ENCODE data around the gene SLC12A7.

The SLC12A7 gene

DNA sequence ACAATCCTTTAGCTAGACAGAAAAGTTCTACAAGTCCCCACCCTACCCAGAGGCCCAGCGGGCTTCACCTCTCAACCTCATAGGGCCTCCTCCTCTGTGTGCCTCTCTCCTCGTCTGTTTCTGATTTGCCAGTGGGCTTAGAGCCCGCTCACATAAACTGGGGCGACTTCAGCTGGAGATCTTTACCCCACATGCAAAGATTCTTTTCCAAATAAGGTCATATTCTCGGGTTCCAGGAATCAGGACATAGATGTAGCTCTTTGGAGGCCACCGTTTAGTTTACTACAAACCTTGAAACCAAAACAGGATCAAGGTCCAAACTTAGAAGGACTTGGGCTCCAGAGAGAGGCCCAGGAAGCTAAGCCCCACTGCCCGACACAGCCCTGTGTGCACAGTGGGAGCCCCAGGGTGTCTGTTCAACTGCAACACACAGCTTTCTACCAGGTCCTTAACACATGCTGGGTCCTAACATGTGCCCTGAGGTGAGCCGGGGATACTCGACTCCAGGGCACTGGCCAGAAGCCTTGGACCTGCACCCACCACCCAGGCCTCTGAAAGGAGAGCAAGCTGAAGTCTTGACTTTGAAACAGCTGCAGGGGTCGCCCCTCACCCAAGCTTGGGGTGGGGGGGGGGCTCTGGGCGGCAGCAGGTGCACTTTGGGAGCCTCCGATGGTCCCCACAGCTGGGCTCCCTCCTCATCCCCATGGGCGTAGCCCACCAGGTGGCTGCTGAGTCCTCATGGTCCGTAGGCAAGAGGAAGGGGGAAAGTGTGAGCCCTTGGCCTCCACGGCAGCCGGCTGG lies 26.8 kb upstream of the SLC12A7 start:
- POLR2A ChIA-PET, result no interaction called here
- no peak for DNase-seq (ENCODE audit: low read depth, low spot score)
- TF ChIP-seq, protein P1, sequence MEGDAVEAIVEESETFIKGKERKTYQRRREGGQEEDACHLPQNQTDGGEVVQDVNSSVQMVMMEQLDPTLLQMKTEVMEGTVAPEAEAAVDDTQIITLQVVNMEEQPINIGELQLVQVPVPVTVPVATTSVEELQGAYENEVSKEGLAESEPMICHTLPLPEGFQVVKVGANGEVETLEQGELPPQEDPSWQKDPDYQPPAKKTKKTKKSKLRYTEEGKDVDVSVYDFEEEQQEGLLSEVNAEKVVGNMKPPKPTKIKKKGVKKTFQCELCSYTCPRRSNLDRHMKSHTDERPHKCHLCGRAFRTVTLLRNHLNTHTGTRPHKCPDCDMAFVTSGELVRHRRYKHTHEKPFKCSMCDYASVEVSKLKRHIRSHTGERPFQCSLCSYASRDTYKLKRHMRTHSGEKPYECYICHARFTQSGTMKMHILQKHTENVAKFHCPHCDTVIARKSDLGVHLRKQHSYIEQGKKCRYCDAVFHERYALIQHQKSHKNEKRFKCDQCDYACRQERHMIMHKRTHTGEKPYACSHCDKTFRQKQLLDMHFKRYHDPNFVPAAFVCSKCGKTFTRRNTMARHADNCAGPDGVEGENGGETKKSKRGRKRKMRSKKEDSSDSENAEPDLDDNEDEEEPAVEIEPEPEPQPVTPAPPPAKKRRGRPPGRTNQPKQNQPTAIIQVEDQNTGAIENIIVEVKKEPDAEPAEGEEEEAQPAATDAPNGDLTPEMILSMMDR (IDR thresholded peaks at IDR 0.05; ENCODE audit: insufficient read depth, low read length, missing control alignments), result no peak
- H3K4me3 ChIP-seq (ENCODE audit: low read depth, low read length), result no peak overlapping the region
- CTCF ChIA-PET, result interaction anchor here (0.9 to 4.0 kb wide), 5 partner anchors 10 to 216 kb away, joined by 3 to 34 read pairs (median 4); no protein-coding TSS in a partner anchor

DNA sequence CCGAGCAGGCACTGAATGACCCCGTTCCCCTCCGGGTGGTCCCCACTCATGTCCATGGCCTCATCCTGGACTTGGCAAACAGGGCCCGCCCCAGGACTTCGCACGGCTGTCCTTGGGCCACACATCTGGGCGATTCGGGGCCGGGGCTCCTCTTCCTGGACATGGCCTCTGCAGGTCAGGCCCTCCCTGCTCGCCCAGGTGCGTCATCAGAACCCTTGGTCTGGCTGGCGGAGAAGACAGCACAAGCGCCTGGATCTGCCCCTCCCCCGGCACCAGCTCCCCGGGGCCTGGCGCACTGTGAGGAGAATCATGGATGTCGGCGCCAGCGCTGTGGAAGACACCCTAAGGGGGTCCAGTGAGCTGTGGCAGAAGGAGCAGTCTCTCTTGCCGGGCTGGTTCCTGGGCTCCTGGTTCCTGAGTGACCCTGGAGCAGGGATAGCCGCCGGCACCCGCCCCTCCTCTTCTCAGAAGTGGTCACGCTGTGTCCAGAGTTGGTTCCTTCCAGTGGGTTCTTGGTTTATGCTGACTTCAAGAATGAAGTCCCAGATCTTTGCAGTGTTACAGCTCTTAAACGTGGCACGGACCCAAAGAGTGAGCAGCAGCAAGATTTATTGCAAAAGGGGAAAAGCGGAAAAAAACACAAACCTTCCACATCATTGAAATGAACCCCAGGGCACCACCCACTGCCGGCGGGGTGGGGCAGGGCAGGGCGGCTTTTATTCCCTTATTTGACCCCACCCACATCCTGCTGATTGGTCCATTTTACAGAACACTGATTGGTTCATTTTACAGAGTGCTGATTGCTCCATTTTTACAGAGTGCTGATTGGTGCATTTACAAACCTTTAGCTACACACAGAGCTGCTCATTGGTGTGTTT lies 25.9 kb upstream of the SLC12A7 start:
- no peak overlapping the region for H3K4me3 ChIP-seq (ENCODE audit: low read depth, low read length)
- no peak for DNase-seq (ENCODE audit: low read depth, low spot score)
- POLR2A ChIA-PET, result no interaction called here
- CTCF ChIA-PET, result interaction anchor here (0.8 to 4.0 kb wide), 5 partner anchors 11 to 215 kb away, joined by 3 to 34 read pairs (median 3); no protein-coding TSS in a partner anchor
- TF ChIP-seq, protein P1 (IDR thresholded peaks at IDR 0.05; ENCODE audit: insufficient read depth, low read length, missing control alignments), result no peak

DNA sequence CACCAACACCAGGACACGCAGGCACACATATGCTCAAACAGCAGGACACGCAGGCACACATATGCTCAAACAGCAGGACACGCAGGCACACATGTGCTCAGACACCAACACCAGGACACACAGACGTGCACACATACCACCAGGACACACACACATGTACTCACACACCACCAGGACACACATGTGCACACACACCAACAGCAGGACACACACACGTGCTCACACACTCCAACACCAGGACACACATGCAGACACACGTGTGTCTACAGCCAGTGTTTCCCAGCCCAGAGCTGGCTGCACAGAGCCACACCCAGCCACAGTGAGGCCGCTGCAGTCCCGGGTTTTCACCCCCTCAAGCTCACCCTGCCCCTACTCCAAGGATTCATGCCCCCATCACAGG lies 25.0 kb upstream of the SLC12A7 start:
- no peak overlapping the region for H3K4me3 ChIP-seq (ENCODE audit: low read depth, low read length)
- TF ChIP-seq, protein P1 (IDR thresholded peaks at IDR 0.05; ENCODE audit: insufficient read depth, low read length, missing control alignments), result no peak
- no peak for DNase-seq (ENCODE audit: low read depth, low spot score)
- ChIA-PET CTCF (no interaction called here), POLR2A (no interaction called here)

DNA sequence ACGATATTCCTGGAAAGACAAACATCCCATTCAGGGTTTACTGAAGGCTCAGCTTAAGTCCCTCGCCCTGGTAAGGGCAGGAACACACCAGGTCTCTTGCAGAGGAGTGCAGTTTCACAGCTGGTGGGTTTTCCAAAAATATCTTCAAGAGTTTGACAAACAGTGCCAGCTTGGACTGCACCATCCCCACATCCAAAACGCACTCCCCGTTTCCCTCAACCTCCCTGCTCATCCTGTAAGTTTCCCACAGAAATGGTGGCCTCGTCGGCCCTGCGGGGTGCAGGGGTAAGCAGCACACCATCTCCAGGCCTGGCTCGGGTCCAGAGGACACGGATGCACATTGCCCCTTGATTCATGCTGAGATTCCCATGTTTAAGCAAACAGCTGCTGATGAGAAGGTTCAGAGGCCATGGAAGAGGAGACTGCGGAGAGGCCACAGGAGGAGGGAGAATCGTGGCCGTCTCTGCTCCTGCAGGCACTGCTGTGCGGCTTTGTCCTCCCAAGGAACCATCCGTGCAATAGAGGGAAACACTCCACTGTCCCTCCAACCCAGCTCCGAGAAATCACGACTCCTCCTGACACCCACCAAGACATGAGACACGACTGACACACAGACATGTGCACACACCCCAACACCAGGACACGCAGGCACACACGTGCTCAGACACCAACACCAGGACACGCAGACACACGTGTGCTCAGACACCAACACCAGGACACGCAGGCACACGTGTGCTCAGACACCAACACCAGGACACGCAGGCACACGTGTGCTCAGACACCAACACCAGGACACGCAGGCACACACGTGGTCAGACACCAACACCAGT lies 24.0 kb upstream of the SLC12A7 start:
- no peak for DNase-seq (ENCODE audit: low read depth, low spot score)
- POLR2A ChIA-PET, result no interaction called here
- CTCF ChIA-PET, result interaction anchor here (1.0 kb wide), 1 partner anchor 8 kb away, joined by 3 read pairs; no protein-coding TSS in a partner anchor
- TF ChIP-seq, protein P1 (IDR thresholded peaks at IDR 0.05; ENCODE audit: insufficient read depth, low read length, missing control alignments), result no peak
- no peak overlapping the region for H3K4me3 ChIP-seq (ENCODE audit: low read depth, low read length)

DNA sequence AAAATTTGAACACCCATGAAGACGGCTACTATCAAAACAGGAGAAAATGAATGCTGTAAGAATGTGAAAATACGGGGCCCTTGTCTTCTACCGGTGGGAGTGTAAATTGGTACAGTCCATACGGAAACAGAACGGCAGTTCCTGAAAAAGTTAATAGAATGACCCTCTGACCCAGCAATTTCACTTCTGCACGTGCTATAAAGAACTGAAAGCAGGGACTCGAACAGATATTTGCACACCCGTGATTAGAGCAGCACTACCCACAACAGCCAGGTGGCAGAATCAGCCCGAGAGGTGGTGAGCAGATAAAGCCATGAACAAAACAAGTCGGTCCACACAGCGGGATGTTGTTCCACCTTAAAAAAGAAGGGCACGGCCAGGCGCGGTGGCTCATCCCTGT lies 22.6 kb upstream of the SLC12A7 start:
- ChIA-PET POLR2A (no interaction called here), CTCF (interaction anchor here (2.1 kb wide), 1 partner anchor 11 kb away, joined by 4 read pairs; no protein-coding TSS in a partner anchor)
- DNase-seq (ENCODE audit: low read depth, low spot score), result no peak
- no peak overlapping the region for H3K4me3 ChIP-seq (ENCODE audit: low read depth, low read length)
- TF ChIP-seq, protein P1 (IDR thresholded peaks at IDR 0.05; ENCODE audit: insufficient read depth, low read length, missing control alignments), result no peak
